Measurements from ENCODE around the gene ZC3H12D.

Gene ZC3H12D

DNA sequence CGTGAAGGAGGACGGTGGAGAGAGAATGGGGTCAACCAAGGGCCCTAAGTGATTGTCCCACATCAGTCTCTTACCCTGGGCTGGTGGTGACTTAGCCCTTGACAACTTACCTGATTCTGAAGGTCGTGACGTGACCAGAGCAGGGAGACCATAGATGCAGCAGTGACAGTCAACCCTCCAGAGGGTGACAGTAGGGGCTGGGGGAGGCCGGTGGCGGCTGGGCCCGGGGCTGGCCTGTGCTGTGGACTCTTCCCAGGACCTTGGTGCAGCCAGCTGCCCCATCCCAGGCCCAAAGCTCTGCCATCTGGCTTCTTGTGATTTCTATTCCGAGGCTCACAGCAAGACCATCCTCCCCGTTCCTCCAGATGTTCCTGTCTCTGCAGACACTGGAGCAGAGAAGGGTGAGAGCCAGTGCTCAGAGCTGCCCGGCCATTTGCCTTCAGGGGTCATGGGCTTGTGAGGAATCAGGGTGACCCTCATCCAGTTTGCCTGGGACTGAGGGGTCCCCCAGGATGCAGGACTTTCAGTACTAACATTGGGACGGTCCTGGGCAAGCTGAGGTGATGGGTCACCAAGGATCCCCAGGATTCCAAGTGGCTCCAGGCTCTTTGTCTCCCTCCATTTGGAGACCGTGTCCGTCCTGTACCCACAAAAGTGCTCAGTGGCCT lies 48.8 kb downstream of the ZC3H12D start:
- TF ChIP-seq ZFX (IDR thresholded peaks at IDR 0.05; ENCODE audit: borderline replicate concordance) = no peak
- TF ChIP-seq, protein P1, sequence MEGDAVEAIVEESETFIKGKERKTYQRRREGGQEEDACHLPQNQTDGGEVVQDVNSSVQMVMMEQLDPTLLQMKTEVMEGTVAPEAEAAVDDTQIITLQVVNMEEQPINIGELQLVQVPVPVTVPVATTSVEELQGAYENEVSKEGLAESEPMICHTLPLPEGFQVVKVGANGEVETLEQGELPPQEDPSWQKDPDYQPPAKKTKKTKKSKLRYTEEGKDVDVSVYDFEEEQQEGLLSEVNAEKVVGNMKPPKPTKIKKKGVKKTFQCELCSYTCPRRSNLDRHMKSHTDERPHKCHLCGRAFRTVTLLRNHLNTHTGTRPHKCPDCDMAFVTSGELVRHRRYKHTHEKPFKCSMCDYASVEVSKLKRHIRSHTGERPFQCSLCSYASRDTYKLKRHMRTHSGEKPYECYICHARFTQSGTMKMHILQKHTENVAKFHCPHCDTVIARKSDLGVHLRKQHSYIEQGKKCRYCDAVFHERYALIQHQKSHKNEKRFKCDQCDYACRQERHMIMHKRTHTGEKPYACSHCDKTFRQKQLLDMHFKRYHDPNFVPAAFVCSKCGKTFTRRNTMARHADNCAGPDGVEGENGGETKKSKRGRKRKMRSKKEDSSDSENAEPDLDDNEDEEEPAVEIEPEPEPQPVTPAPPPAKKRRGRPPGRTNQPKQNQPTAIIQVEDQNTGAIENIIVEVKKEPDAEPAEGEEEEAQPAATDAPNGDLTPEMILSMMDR (IDR thresholded peaks at IDR 0.05) = no peak
- no peak overlapping the region for H3K27ac ChIP-seq

DNA sequence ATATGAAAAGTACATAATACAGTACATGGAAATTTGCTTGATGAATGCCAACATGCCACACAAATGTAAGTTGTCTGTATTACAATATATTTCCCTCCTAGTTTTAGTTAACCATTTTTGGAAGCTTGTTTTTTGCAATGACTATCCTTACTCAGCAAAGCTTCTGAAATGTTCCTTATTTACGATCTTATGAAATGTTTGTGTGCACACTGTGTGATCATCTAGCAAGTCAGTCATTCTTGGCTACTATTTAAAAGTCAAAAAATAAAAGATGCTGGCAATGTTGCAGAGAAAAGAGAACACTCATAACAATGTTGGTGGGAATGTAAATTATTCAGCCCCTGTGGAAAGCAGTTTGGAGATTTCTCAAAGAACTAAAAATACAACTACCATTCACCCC lies 50.9 kb downstream of the ZC3H12D start:
- no peak overlapping the region for H3K27ac ChIP-seq
- TF ChIP-seq, protein P1 (IDR thresholded peaks at IDR 0.05) = no peak
- no peak for TF ChIP-seq ZFX (IDR thresholded peaks at IDR 0.05; ENCODE audit: borderline replicate concordance)

DNA sequence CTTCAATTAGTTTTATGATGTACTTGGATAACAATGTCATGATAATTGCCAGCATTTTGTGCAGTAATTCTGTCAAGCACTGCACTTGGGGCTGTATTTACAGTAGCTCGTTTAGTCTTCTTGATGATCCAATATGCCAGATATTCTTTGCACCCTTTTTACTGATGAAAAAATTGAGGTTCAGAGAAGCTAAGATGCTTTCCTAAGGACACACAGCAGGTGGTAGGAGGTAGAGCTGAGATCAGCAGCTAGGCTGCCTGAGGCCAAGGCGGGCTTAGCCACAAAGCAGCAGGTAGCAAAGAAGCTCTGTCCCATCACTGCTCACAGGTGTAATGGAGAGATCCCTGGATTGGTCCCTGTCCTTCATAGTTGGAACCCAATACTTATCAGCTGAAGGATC lies 51.4 kb downstream of the ZC3H12D start:
- no peak overlapping the region for H3K27ac ChIP-seq
- TF ChIP-seq ZFX (IDR thresholded peaks at IDR 0.05; ENCODE audit: borderline replicate concordance) = no peak
- TF ChIP-seq, protein P1 (IDR thresholded peaks at IDR 0.05) = no peak

DNA sequence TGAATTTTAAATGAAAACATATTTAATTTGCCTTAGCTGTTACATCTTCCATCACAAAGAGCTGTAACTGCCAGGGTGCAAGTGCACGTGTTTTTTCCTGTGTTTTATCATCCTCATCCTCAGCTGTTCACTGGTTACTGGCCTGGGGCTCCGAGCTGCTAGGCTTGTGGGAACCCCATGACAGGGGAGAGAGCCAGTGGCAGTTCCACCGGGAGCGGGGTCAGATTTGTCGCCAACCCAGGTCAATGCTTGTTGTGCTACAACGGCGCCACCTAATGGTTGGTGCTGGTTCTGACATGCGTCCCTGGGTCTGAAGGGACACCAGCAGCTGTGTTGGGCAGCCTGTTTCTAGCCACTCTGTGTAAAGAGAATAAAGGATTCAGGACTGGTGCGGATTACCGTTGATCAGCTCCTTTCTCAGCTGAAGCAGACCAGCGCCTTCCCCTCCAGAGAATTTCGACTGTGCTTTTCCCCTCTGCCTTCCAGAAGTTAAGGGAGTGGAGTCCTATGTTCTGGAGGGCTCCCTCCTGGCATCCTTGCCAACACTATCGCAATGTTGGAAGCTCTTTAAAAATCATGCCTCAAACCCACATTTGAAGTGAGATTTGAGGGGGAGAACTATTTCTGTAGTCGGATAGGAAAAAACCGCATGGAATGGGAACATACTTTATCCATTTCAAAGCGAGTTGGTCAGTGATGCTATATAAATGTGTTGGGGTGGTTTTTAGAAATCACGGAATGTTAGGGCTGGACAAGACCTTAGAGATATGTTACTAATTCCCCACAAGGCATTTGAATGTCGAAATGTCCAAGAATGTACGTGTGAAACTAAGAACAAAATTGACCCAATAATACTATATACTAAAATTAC lies 52.7 kb downstream of the ZC3H12D start:
- no peak overlapping the region for H3K27ac ChIP-seq
- TF ChIP-seq, protein P1 (IDR thresholded peaks at IDR 0.05) = peak; percentile 90
- TF ChIP-seq ZFX (IDR thresholded peaks at IDR 0.05; ENCODE audit: borderline replicate concordance) = no peak

DNA sequence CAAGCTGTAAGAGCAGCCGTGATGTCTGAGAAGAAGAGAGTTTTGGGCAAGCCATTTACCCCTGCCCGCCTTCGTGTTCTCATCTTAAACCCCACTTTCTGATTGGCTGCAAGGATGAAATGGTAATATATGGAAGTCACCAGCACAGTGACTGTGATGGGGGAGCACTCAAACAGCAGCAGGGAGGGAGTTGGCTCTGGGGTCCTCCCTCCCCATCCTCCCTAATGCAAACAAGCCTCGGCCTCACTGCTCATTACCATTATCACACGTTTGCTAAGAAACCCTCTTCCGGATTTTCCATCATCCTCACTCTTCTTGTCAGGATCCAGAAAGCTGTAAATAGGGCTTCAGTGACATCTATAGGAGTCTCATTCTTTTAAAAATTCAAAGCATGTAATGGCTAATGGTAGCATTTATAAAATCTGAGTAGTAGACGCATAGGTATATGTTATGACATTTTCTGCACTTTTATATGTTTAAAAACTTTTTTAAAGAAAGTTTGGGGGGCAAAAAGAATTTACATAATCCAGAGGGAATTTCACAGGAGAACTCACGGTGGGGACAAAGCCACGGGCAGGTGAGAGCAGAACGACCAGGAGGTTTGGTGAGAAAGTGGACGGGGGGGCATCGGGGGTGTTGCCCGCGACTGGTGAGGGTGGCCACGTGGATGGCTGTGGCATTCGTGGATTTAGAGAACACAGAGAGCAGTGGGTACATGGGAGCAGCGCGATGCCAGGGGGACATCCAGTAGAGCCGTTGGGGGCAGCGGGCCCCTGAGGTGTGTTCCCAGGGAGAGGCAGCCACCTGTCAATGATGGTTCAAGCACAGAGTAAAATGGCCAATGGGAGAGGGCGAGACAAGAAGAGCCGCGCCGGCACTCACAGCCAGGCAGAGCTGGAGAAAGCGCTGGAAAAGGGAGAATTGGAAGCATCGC lies 55.1 kb downstream of the ZC3H12D start:
- TF ChIP-seq ZFX (IDR thresholded peaks at IDR 0.05; ENCODE audit: borderline replicate concordance) = no peak
- TF ChIP-seq, protein P1 (IDR thresholded peaks at IDR 0.05) = no peak
- H3K27ac ChIP-seq = no peak overlapping the region

DNA sequence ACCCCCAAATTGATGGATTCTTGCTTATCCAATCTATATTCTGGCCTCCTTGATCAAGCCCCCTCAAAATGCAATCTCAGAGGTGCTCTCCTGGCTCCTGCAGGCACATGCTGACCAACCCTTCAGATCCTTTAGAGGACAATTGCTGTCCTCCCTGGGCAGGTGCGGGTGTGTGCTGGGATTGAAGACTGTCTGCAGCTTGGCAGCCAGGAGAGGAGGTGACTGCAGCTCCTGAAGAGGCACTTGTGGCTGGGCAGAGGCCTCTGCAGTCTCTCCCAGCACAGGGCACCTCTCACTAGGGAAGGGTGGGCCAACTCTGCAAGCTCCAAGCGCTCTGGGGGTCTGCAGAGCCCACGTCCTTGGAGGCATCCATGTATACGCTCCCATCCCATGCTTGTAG lies 56.2 kb downstream of the ZC3H12D start:
- no peak overlapping the region for H3K27ac ChIP-seq
- TF ChIP-seq, protein P1 (IDR thresholded peaks at IDR 0.05) = no peak
- TF ChIP-seq ZFX (IDR thresholded peaks at IDR 0.05; ENCODE audit: borderline replicate concordance) = no peak

Measured in 22Rv1 (cell line).